ENCODE results near the gene CFAP92. TPM values are rescaled to one million over a fixed set of nuclear protein-coding genes. Genes with fewer than 3 reads are reported as not detected.

The CFAP92 gene
- total and polyA plus RNA-seq, 4 donors, result 0.05 to 0.25 (median 0.06) TPM; not detected in 1

GRCh38 chr3:128908951-128909350 is 84.9 kb downstream of the CFAP92 start:
- Histone ChIP-seq H3K9me3 (ENCODE audit: control insufficient read depth in 4 of 4, low read length in 3 of 4) (no peaks in the 10 kb centered on the region), H3K4me1 (ENCODE audit: control insufficient read depth in 4 of 4, insufficient read depth in 4 of 4, low read length in 3 of 4) (peaks cover 6 to 36% (median 25%) of the 10 kb centered on the region in 4 donors), H3K4me3 (ENCODE audit: low read depth in 1 of 3, low read length in 3 of 3) (no peak overlapping the region), H3K27ac (ENCODE audit: low read depth in 1 of 2, low read length in 2 of 2) (no peak overlapping the region), H3K36me3 (ENCODE audit: control insufficient read depth in 4 of 4, insufficient read depth in 3 of 4, low read depth in 1 of 4, low read length in 3 of 4) (peaks cover 20 to 65% (median 34%) of the 10 kb centered on the region in 4 donors), H3K27me3 (ENCODE audit: control insufficient read depth in 4 of 4, insufficient read depth in 4 of 4, low read length in 3 of 4) (no peaks in the 10 kb centered on the region), H3K9ac (ENCODE audit: low read depth in 1 of 2, low read length in 2 of 2) (no peak overlapping the region)
- no peak for DNase-seq (ENCODE audit: low spot score)
- WGBS, result 98% methylated on average over 6 of the region's 6 CpGs
- TF ChIP-seq MAX (IDR thresholded peaks at IDR 0.05) (no peak), JUND (IDR thresholded peaks at IDR 0.05) (no peak)

GRCh38 chr3:128907706-128908445 is 86.0 kb downstream of the CFAP92 start:
- WGBS, result 94% methylated on average over 15 of the region's 15 CpGs
- no peaks in the 10 kb centered on the region for H3K9me3 ChIP-seq (ENCODE audit: control insufficient read depth in 4 of 4, low read length in 3 of 4)
- H3K27ac ChIP-seq (ENCODE audit: low read depth in 1 of 2, low read length in 2 of 2), result no peak overlapping the region
- no peak for DNase-seq (ENCODE audit: low spot score)
- peaks cover 6 to 25% (median 15%) of the 10 kb centered on the region in 4 donors for H3K4me1 ChIP-seq (ENCODE audit: control insufficient read depth in 4 of 4, insufficient read depth in 4 of 4, low read length in 3 of 4)
- H3K27me3 ChIP-seq (ENCODE audit: control insufficient read depth in 4 of 4, insufficient read depth in 4 of 4, low read length in 3 of 4), result no peaks in the 10 kb centered on the region
- H3K9ac ChIP-seq (ENCODE audit: low read depth in 1 of 2, low read length in 2 of 2), result no peak overlapping the region
- H3K4me3 ChIP-seq (ENCODE audit: low read depth in 1 of 3, low read length in 3 of 3), result no peak overlapping the region
- TF ChIP-seq ATF3 (IDR thresholded peaks at IDR 0.05) (no peak), NR2F2 (IDR thresholded peaks at IDR 0.05) (no peak), REST (IDR thresholded peaks at IDR 0.05) (no peak)
- peaks cover 20 to 71% (median 35%) of the 10 kb centered on the region in 4 donors for H3K36me3 ChIP-seq (ENCODE audit: control insufficient read depth in 4 of 4, insufficient read depth in 3 of 4, low read depth in 1 of 4, low read length in 3 of 4)

GRCh38 chr3:128906804-128907525 is 86.9 kb downstream of the CFAP92 start:
- WGBS, result 88% methylated on average over 7 of the region's 7 CpGs
- no peaks in the 10 kb centered on the region for H3K9me3 ChIP-seq (ENCODE audit: control insufficient read depth in 4 of 4, low read length in 3 of 4)
- peaks cover 6 to 17% (median 10%) of the 10 kb centered on the region in 4 donors for H3K4me1 ChIP-seq (ENCODE audit: control insufficient read depth in 4 of 4, insufficient read depth in 4 of 4, low read length in 3 of 4)
- peaks cover 25 to 72% (median 38%) of the 10 kb centered on the region in 4 donors for H3K36me3 ChIP-seq (ENCODE audit: control insufficient read depth in 4 of 4, insufficient read depth in 3 of 4, low read depth in 1 of 4, low read length in 3 of 4)
- H3K27ac ChIP-seq (ENCODE audit: low read depth in 1 of 2, low read length in 2 of 2), result no peak overlapping the region
- H3K4me3 ChIP-seq (ENCODE audit: low read depth in 1 of 3, low read length in 3 of 3), result no peak overlapping the region
- no peak overlapping the region for H3K9ac ChIP-seq (ENCODE audit: low read depth in 1 of 2, low read length in 2 of 2)
- no peak for TF ChIP-seq JUND (IDR thresholded peaks at IDR 0.05)
- TF ChIP-seq NR2F2 (IDR thresholded peaks at IDR 0.05), result no peak
- TF ChIP-seq GABPA (IDR thresholded peaks at IDR 0.05 in 1 of 2, conservative IDR thresholded peaks at IDR 0.05 in 1 of 2), result no peak
- no peak for TF ChIP-seq SP1 (IDR thresholded peaks at IDR 0.05)
- TF ChIP-seq RAD21 (IDR thresholded peaks at IDR 0.05), result no peak
- no peak for TF ChIP-seq HNF4A (conservative IDR thresholded peaks at IDR 0.05)
- no peak for TF ChIP-seq CTCF (IDR thresholded peaks at IDR 0.05; ENCODE audit: low read depth, low read length, missing input control)
- no peak for TF ChIP-seq TAF1 (conservative IDR thresholded peaks at IDR 0.05)
- no peak for TF ChIP-seq HNF4G (IDR thresholded peaks at IDR 0.05)
- no peaks in the 10 kb centered on the region for H3K27me3 ChIP-seq (ENCODE audit: control insufficient read depth in 4 of 4, insufficient read depth in 4 of 4, low read length in 3 of 4)
- DNase-seq (ENCODE audit: low spot score), result no peak

Measured in liver (tissue), 9 donors.